ENCODE measurements around the gene DDI2. TPM values are rescaled to one million over a fixed set of nuclear protein-coding genes. Genes with fewer than 3 reads are reported as not detected.

Gene DDI2
- total and polyA plus RNA-seq, 2 donors (not counting 3 experiments of a cell fraction or from before 2014, with no cell fraction given): 5.4 to 35.2 TPM

GRCh38 chr1:15663925-15664324 lies 46.7 kb downstream of the DDI2 start:
- no peaks in the 10 kb centered on the region for H3K9me3 ChIP-seq (replicated peaks; ENCODE audit: control insufficient read depth, insufficient read depth, low read length)
- dilution Hi-C loops (cut with MboI; ENCODE audit: extremely low pct_ligation_motif_present, low sequenced_read_pairs): no loop called here

More at GRCh38 chr1:15663925-15664324, 46.7 kb downstream of the DDI2 start:
- ChIA-PET POLR2A (interaction anchor here (0.6 to 1.7 kb wide), 3 partner anchors 46 to 1593 kb away, joined by 8 to 10 read pairs (median 8); partner anchors contain the start of gene SRARP), CTCF (interaction anchor here (1.0 to 3.3 kb wide), 6 partner anchors 9 to 77 kb away, joined by 3 to 13 read pairs (median 4); no protein-coding TSS in a partner anchor)
- no peak overlapping the region for H3K4me2 ChIP-seq (ENCODE audit: insufficient read depth, low read length)
- H3K27ac ChIP-seq (ENCODE audit: insufficient read depth, low read depth, low read length): no peak overlapping the region
- H4K20me1 ChIP-seq (replicated peaks; ENCODE audit: control insufficient read depth, extremely low read depth, insufficient read depth, low read length): no peaks in the 10 kb centered on the region
- H3K27me3 ChIP-seq (ENCODE audit: control insufficient read depth in 2 of 2, insufficient read depth in 2 of 2, low read length in 2 of 2): no peaks in the 10 kb centered on the region
- no TSS peak for BruUV-seq (replicated peaks)
- H3K9me1 ChIP-seq (replicated peaks; ENCODE audit: control insufficient read depth, extremely low read depth, insufficient read depth, low read length): no peaks in the 10 kb centered on the region
- DNase-seq (ENCODE audit: low read depth, low spot score): no peak
- H3K9ac ChIP-seq (replicated peaks; ENCODE audit: extremely low read depth, insufficient read depth, low read length): no peak overlapping the region
- H3K4me3 ChIP-seq (replicated peaks in 1 of 3; ENCODE audit: insufficient read depth in 1 of 3, low read depth in 1 of 3, low read length in 3 of 3): no peak overlapping the region
- TF ChIP-seq JUN (IDR thresholded peaks at IDR 0.05; ENCODE audit: borderline replicate concordance, insufficient read depth, insufficient read length, low read depth) (no peak), FOS (IDR thresholded peaks at IDR 0.05; ENCODE audit: borderline replicate concordance, insufficient read depth, low read length) (no peak), POLR2AphosphoS5 (IDR thresholded peaks at IDR 0.05; ENCODE audit: insufficient read depth, low read depth, low read length) (no peak), EZH2 (IDR thresholded peaks at IDR 0.05; ENCODE audit: borderline replicate concordance, low read depth, low read length, severe bottlenecking) (no peak), MYC (IDR thresholded peaks at IDR 0.05; ENCODE audit: low read depth, low read length) (no peak), POLR2A (IDR thresholded peaks at IDR 0.05; ENCODE audit: low read depth, low read length) (no peak), GATA2 (IDR thresholded peaks at IDR 0.05; ENCODE audit: insufficient read depth, insufficient read length, low read depth, low read length) (no peak)
- TF ChIP-seq, protein P1, sequence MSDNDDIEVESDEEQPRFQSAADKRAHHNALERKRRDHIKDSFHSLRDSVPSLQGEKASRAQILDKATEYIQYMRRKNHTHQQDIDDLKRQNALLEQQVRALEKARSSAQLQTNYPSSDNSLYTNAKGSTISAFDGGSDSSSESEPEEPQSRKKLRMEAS (IDR thresholded peaks at IDR 0.05; ENCODE audit: insufficient read depth, insufficient read length): no peak
- TF ChIP-seq, protein P2, sequence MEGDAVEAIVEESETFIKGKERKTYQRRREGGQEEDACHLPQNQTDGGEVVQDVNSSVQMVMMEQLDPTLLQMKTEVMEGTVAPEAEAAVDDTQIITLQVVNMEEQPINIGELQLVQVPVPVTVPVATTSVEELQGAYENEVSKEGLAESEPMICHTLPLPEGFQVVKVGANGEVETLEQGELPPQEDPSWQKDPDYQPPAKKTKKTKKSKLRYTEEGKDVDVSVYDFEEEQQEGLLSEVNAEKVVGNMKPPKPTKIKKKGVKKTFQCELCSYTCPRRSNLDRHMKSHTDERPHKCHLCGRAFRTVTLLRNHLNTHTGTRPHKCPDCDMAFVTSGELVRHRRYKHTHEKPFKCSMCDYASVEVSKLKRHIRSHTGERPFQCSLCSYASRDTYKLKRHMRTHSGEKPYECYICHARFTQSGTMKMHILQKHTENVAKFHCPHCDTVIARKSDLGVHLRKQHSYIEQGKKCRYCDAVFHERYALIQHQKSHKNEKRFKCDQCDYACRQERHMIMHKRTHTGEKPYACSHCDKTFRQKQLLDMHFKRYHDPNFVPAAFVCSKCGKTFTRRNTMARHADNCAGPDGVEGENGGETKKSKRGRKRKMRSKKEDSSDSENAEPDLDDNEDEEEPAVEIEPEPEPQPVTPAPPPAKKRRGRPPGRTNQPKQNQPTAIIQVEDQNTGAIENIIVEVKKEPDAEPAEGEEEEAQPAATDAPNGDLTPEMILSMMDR (IDR thresholded peaks at IDR 0.05; ENCODE audit: extremely low read depth in 1 of 2, insufficient read depth in 1 of 2, low read depth in 1 of 2, low read length in 2 of 2): no peak
- H3K4me1 ChIP-seq (ENCODE audit: control insufficient read depth, extremely low read depth, insufficient read depth, low read length): peaks cover 8% of the 10 kb centered on the region
- FAIRE-seq: no peak
- no peaks in the 10 kb centered on the region for H3K79me2 ChIP-seq (ENCODE audit: control insufficient read depth, insufficient read depth, low read length)
- intact Hi-C loops (cut with micrococcal nuclease): no loop called here
- no peak overlapping the region for H2AFZ ChIP-seq (ENCODE audit: low read depth, low read length)
- H3K36me3 ChIP-seq (ENCODE audit: control insufficient read depth in 2 of 2, extremely low read depth in 1 of 2, insufficient read depth in 2 of 2, low read length in 2 of 2): peaks cover 14 to 20% of the 10 kb centered on the region in 2 experiments
